Vagina (tissue), 2 donors: ENCODE measurements around the gene SCN11A. TPM values are rescaled to one million over a fixed set of nuclear protein-coding genes. Genes with fewer than 3 reads are reported as not detected.

Source experiments
- DNase-seq, 2 donors: peaks; one replicate each; pipeline ENCODE4 v3.0.0-alpha.2; 2017; ENCODE audit errors: extremely low spot score in 2 of 2
- H3K27ac ChIP-seq: fragments of 200-600 bp; sonication (generic); one replicate; pipeline ENCODE4 v1.5.1; 2019
- H3K27me3 ChIP-seq: fragments of 200-600 bp; sonication (generic); one replicate; pipeline ENCODE4 v1.5.1; 2019
- H3K36me3 ChIP-seq, 2 donors: fragments of 200-600 bp; sonication (generic); one replicate each; pipeline ENCODE4 v1.5.1; 2017 to 2019
- H3K4me1 ChIP-seq: fragments of 200-600 bp; sonication (generic); one replicate; pipeline ENCODE4 v1.5.1; 2019
- H3K4me3 ChIP-seq, 2 donors: fragments of 200-600 bp; sonication (generic); 1 replicate in 1 of 2; 2 replicates in 1 of 2; pipeline ENCODE4 v1.5.1; 2016 to 2019
- H3K9me3 ChIP-seq: fragments of 200-600 bp; sonication (generic); one replicate; pipeline ENCODE4 v1.5.1; 2019
- POLR2A ChIP-seq, 2 donors: fragments of 450-650 bp; IDR thresholded peaks; one replicate each; pipeline ENCODE4 v1.6.1; 2017; ENCODE audit warnings: antibody characterized with exemption in 2 of 2, mild to moderate bottlenecking in 2 of 2, moderate library complexity in 2 of 2
- POLR2AphosphoS5 ChIP-seq, 2 donors: sonication (generic); formaldehyde crosslinking; IDR thresholded peaks; one replicate each; pipeline ENCODE4 v1.9.0; 2017; ENCODE audit warnings: antibody characterized with exemption in 2 of 2, mild to moderate bottlenecking in 2 of 2, low read depth in 1 of 2; ENCODE audit not compliant: insufficient read depth in 1 of 2
- intact Hi-C: fragments of 100-400 bp; cut with DNase I; formaldehyde crosslinking; loops from one replicate; pipeline ENCODE4 v1.15.1; 2023
- total RNA-seq: library from RNA; depleted of rRNA; stranded (reverse); fragments of >200 nt; gene quantifications from one replicate; pipeline ENCODE4 v1.2.3, GENCODE V29; 2016
- TF ChIP-seq, protein P1 (sequence below), 3 experiments: fragments of 450-650 bp in 2 of 3; fragments of 200-600 bp in 1 of 3; sonication (generic) in 1 of 3; IDR thresholded peaks; one replicate each; pipeline ENCODE4 v1.5.1; 2017 to 2019; ENCODE audit warnings: antibody characterized with exemption in 3 of 3, mild to moderate bottlenecking in 2 of 3, moderate library complexity in 2 of 3

Gene SCN11A
- total RNA-seq, 1 donor from 2014 or later: not detected

DNA sequence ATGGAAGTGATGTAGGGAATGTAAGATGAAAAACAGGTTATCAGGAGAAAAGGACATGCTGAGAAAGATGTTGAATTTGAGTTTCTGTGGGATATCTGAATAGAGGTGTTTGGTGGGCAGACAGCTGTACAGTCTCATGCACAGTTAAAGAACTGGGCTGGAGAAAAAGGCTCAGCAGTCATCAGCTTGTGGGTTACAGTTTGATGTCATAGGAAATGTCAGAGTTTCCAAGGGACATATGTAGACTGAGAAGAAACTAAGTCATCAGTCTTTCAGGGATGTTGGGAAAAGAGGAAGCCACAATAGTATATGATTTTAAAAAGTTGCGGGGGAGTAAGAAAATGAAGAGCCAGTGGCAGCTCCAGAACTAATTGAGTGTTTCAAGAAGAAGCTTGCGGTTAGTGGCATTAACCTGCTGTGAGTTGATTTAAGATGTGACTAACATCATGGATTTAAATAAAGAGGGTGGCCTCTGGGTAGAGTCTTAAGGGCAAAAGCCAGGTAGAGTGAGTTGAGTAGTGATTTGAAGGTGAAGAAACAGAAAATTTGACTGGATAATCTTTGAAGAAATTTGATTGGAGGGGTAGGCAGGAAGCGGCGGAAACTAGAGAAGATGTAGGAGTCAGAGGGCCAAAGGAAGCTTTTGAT lies 31.0 kb upstream of the SCN11A start:
- H3K9me3 ChIP-seq: no peaks in the 10 kb centered on the region
- no peak for DNase-seq
- no peaks in the 10 kb centered on the region for H3K4me1 ChIP-seq
- no peaks in the 10 kb centered on the region for H3K27me3 ChIP-seq
- intact Hi-C loops: no loop called here
- no peak overlapping the region for H3K27ac ChIP-seq
- TF ChIP-seq POLR2A (IDR thresholded peaks at IDR 0.05) (no peak), POLR2AphosphoS5 (IDR thresholded peaks at IDR 0.05; ENCODE audit: insufficient read depth in 1 of 2, low read depth in 1 of 2) (no peak)
- TF ChIP-seq, protein P1, sequence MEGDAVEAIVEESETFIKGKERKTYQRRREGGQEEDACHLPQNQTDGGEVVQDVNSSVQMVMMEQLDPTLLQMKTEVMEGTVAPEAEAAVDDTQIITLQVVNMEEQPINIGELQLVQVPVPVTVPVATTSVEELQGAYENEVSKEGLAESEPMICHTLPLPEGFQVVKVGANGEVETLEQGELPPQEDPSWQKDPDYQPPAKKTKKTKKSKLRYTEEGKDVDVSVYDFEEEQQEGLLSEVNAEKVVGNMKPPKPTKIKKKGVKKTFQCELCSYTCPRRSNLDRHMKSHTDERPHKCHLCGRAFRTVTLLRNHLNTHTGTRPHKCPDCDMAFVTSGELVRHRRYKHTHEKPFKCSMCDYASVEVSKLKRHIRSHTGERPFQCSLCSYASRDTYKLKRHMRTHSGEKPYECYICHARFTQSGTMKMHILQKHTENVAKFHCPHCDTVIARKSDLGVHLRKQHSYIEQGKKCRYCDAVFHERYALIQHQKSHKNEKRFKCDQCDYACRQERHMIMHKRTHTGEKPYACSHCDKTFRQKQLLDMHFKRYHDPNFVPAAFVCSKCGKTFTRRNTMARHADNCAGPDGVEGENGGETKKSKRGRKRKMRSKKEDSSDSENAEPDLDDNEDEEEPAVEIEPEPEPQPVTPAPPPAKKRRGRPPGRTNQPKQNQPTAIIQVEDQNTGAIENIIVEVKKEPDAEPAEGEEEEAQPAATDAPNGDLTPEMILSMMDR (IDR thresholded peaks at IDR 0.05): no peak
- peaks cover 0 to 45% of the 10 kb centered on the region in 2 donors for H3K36me3 ChIP-seq
- no peak overlapping the region for H3K4me3 ChIP-seq

DNA sequence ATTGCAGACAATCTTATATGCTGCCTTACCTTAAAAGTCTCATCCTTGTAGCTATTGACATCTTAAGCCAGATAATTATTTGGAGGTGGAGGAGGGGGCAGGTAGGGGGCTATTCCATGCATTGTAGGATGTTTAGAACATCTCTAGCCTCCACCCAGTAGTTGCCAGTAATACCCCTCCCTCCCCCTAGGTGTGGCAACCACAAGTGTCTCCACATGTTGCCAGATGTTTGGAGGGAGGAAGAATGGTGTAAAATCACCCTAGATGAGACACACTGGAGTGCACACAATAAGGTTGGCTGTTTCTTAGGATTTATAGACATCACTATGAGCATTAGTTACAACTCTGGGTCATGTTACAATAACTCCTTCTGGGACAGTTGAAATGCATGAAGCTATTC lies 28.3 kb upstream of the SCN11A start:
- Histone ChIP-seq H3K4me1 (no peaks in the 10 kb centered on the region), H3K27me3 (no peaks in the 10 kb centered on the region), H3K4me3 (no peak overlapping the region), H3K9me3 (no peaks in the 10 kb centered on the region), H3K27ac (no peak overlapping the region), H3K36me3 (peaks cover 0 to 47% of the 10 kb centered on the region in 2 donors)
- intact Hi-C loops: no loop called here
- TF ChIP-seq POLR2AphosphoS5 (IDR thresholded peaks at IDR 0.05; ENCODE audit: insufficient read depth in 1 of 2, low read depth in 1 of 2) (no peak), POLR2A (IDR thresholded peaks at IDR 0.05) (no peak)
- TF ChIP-seq, protein P1 (IDR thresholded peaks at IDR 0.05): no peak
- no peak for DNase-seq

GRCh38 chr3:39079530-39079929 lies 27.8 kb upstream of the SCN11A start:
- Histone ChIP-seq H3K9me3 (no peaks in the 10 kb centered on the region), H3K4me1 (no peaks in the 10 kb centered on the region), H3K4me3 (no peak overlapping the region), H3K27ac (no peak overlapping the region), H3K27me3 (no peaks in the 10 kb centered on the region), H3K36me3 (peaks cover 0 to 47% of the 10 kb centered on the region in 2 donors)
- intact Hi-C loops: no loop called here
- TF ChIP-seq POLR2AphosphoS5 (IDR thresholded peaks at IDR 0.05; ENCODE audit: insufficient read depth in 1 of 2, low read depth in 1 of 2): no peak
- TF ChIP-seq, protein P1 (IDR thresholded peaks at IDR 0.05): no peak
- no peak for TF ChIP-seq POLR2A (IDR thresholded peaks at IDR 0.05)
- no peak for DNase-seq

GRCh38 chr3:39075910-39076309 lies 24.2 kb upstream of the SCN11A start:
- no peaks in the 10 kb centered on the region for H3K27me3 ChIP-seq
- intact Hi-C loops: no loop called here
- DNase-seq: no peak
- H3K27ac ChIP-seq: no peak overlapping the region
- no peaks in the 10 kb centered on the region for H3K9me3 ChIP-seq
- no peak for TF ChIP-seq POLR2A (IDR thresholded peaks at IDR 0.05)
- TF ChIP-seq, protein P1 (IDR thresholded peaks at IDR 0.05): no peak
- no peak for TF ChIP-seq POLR2AphosphoS5 (IDR thresholded peaks at IDR 0.05; ENCODE audit: insufficient read depth in 1 of 2, low read depth in 1 of 2)
- peaks cover 0 to 53% of the 10 kb centered on the region in 2 donors for H3K36me3 ChIP-seq
- H3K4me3 ChIP-seq: no peak overlapping the region
- H3K4me1 ChIP-seq: no peaks in the 10 kb centered on the region

DNA sequence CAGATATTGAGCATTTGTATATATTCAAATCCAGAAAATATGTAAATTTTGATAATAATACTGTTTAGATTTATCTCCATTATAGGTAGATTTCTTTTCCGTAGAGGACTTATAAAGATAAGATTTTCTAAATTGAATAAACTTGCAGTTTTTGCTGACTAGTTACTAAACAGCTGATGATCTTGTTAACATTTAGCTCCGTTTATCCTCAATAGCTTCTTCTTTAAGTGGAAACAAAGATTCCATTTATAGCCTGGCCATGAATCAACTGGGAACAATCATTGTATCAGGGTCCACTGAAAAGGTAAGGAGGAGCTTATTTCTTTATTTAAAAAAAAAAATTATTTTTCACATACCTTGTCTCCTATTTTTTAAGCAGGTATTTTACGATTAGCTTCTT lies 16.8 kb upstream of the SCN11A start:
- TF ChIP-seq, protein P1 (IDR thresholded peaks at IDR 0.05): no peak
- TF ChIP-seq POLR2A (IDR thresholded peaks at IDR 0.05) (no peak), POLR2AphosphoS5 (IDR thresholded peaks at IDR 0.05; ENCODE audit: insufficient read depth in 1 of 2, low read depth in 1 of 2) (no peak)
- intact Hi-C loops: no loop called here
- Histone ChIP-seq H3K27me3 (no peaks in the 10 kb centered on the region), H3K36me3 (peaks cover 0 to 35% of the 10 kb centered on the region in 2 donors), H3K9me3 (no peaks in the 10 kb centered on the region), H3K27ac (no peak overlapping the region), H3K4me3 (no peak overlapping the region), H3K4me1 (no peaks in the 10 kb centered on the region)
- DNase-seq: no peak
